ENCODE results near the gene SMAD1.

SMAD1 gene

GRCh38 chr4:145557720-145558119, 76.1 kb downstream of the SMAD1 start:
- no peaks in the 10 kb centered on the region for H3K36me3 ChIP-seq (replicated peaks; ENCODE audit: low read depth, low read length)
- H3K79me2 ChIP-seq (ENCODE audit: low read length): no peaks in the 10 kb centered on the region
- TF ChIP-seq EZH2phosphoT487 (IDR thresholded peaks at IDR 0.05; ENCODE audit: low read depth): no peak
- TF ChIP-seq CTCF (IDR thresholded peaks at IDR 0.05; ENCODE audit: low read depth, low read length): peak; percentile 100

GRCh38 chr4:145563293-145563985, 81.8 kb downstream of the SMAD1 start:
- Histone ChIP-seq H3K9me3 (ENCODE audit: insufficient read depth, low read length) (peaks cover 2% of the 10 kb centered on the region; the same call in 1 of the 2 replicates), H3K4me2 (ENCODE audit: low read length) (no peak overlapping the region), H3K27me3 (ENCODE audit: low read depth, low read length) (peaks cover 6% of the 10 kb centered on the region; the same call in 1 of the 2 replicates), H3K4me1 (ENCODE audit: low read length) (no peaks in the 10 kb centered on the region), H3K4me3 (ENCODE audit: low read length) (no peak overlapping the region), H4K20me1 (ENCODE audit: insufficient read depth, low read length) (no peaks in the 10 kb centered on the region), H3K27ac (ENCODE audit: low read length) (no peak overlapping the region), H3K9ac (ENCODE audit: low read length) (no peak overlapping the region), H2AFZ (ENCODE audit: low read depth, low read length) (no peak overlapping the region), H3K36me3 (replicated peaks; ENCODE audit: low read depth, low read length) (no peaks in the 10 kb centered on the region), H3K79me2 (ENCODE audit: low read length) (no peaks in the 10 kb centered on the region)
- no peak for TF ChIP-seq CTCF (IDR thresholded peaks at IDR 0.05; ENCODE audit: low read depth, low read length)
- TF ChIP-seq EZH2phosphoT487 (IDR thresholded peaks at IDR 0.05; ENCODE audit: low read depth): no peak

More at GRCh38 chr4:145557720-145558119, 76.1 kb downstream of the SMAD1 start:
- H4K20me1 ChIP-seq (ENCODE audit: insufficient read depth, low read length): no peaks in the 10 kb centered on the region
- no peak overlapping the region for H3K4me2 ChIP-seq (ENCODE audit: low read length)
- no peak overlapping the region for H2AFZ ChIP-seq (ENCODE audit: low read depth, low read length)
- no peaks in the 10 kb centered on the region for H3K9me3 ChIP-seq (ENCODE audit: insufficient read depth, low read length)
- 0 out of 2 replicates have a peak, but pooled peaks cover 3% of the 10 kb centered on the region for H3K27me3 ChIP-seq (ENCODE audit: low read depth, low read length)
- H3K9ac ChIP-seq (ENCODE audit: low read length): no peak overlapping the region
- no peak overlapping the region for H3K27ac ChIP-seq (ENCODE audit: low read length)
- peaks cover 1% of the 10 kb centered on the region for H3K4me1 ChIP-seq (ENCODE audit: low read length)
- no peak overlapping the region for H3K4me3 ChIP-seq (ENCODE audit: low read length)

- no peak overlapping the region for H3K27ac ChIP-seq (ENCODE audit: low read length)
- TF ChIP-seq EZH2phosphoT487 (IDR thresholded peaks at IDR 0.05; ENCODE audit: low read depth) (no peak), CTCF (IDR thresholded peaks at IDR 0.05; ENCODE audit: low read depth, low read length) (no peak)
- peaks cover 8% of the 10 kb centered on the region; the same call in 1 of the 2 replicates for H3K27me3 ChIP-seq (ENCODE audit: low read depth, low read length)
- H3K4me1 ChIP-seq (ENCODE audit: low read length): no peaks in the 10 kb centered on the region
- H3K4me2 ChIP-seq (ENCODE audit: low read length): no peak overlapping the region
- H4K20me1 ChIP-seq (ENCODE audit: insufficient read depth, low read length): no peaks in the 10 kb centered on the region
- no peak overlapping the region for H2AFZ ChIP-seq (ENCODE audit: low read depth, low read length)
- H3K9ac ChIP-seq (ENCODE audit: low read length): no peak overlapping the region
- no peaks in the 10 kb centered on the region for H3K36me3 ChIP-seq (replicated peaks; ENCODE audit: low read depth, low read length)
- H3K4me3 ChIP-seq (ENCODE audit: low read length): no peak overlapping the region
- H3K9me3 ChIP-seq (ENCODE audit: insufficient read depth, low read length): peaks cover 5% of the 10 kb centered on the region; the same call in 1 of the 2 replicates
- no peaks in the 10 kb centered on the region for H3K79me2 ChIP-seq (ENCODE audit: low read length)
Measured at GRCh38 chr4:145564540-145564939, 82.9 kb downstream of the SMAD1 start.

GRCh38 chr4:145565328-145565727, 83.7 kb downstream of the SMAD1 start:
- Histone ChIP-seq H3K4me3 (ENCODE audit: low read length) (no peak overlapping the region), H3K4me2 (ENCODE audit: low read length) (no peak overlapping the region), H3K27ac (ENCODE audit: low read length) (no peak overlapping the region), H3K4me1 (ENCODE audit: low read length) (no peaks in the 10 kb centered on the region), H3K9me3 (ENCODE audit: insufficient read depth, low read length) (peaks cover 5% of the 10 kb centered on the region; the same call in 1 of the 2 replicates), H2AFZ (ENCODE audit: low read depth, low read length) (no peak overlapping the region), H3K27me3 (ENCODE audit: low read depth, low read length) (peaks cover 6% of the 10 kb centered on the region; the same call in 1 of the 2 replicates), H3K9ac (ENCODE audit: low read length) (no peak overlapping the region), H3K79me2 (ENCODE audit: low read length) (no peaks in the 10 kb centered on the region), H3K36me3 (replicated peaks; ENCODE audit: low read depth, low read length) (no peaks in the 10 kb centered on the region), H4K20me1 (ENCODE audit: insufficient read depth, low read length) (no peaks in the 10 kb centered on the region)
- no peak for TF ChIP-seq EZH2phosphoT487 (IDR thresholded peaks at IDR 0.05; ENCODE audit: low read depth)
- no peak for TF ChIP-seq CTCF (IDR thresholded peaks at IDR 0.05; ENCODE audit: low read depth, low read length)
